HFF-Myc (cell line): ENCODE measurements around the gene CCN5.

Experiments used
- DNase-seq: peaks from one replicate; pipeline ENCODE4 v3.0.0-alpha.2; 2011; ENCODE audit warnings: low read depth; ENCODE audit errors: extremely low read depth
- H3K4me3 ChIP-seq: replicated peaks from 2 replicates; pipeline ENCODE4 v1.5.1; 2011; ENCODE audit warnings: low read depth, mild to moderate bottlenecking, control low read depth, low read length
- TF ChIP-seq, protein P1 (sequence below): IDR thresholded peaks from 2 replicates; pipeline ENCODE4 v1.5.1; 2012; ENCODE audit warnings: mild to moderate bottlenecking, low read depth, low read length, control low read depth; ENCODE audit errors: missing control alignments

CCN5 gene

DNA sequence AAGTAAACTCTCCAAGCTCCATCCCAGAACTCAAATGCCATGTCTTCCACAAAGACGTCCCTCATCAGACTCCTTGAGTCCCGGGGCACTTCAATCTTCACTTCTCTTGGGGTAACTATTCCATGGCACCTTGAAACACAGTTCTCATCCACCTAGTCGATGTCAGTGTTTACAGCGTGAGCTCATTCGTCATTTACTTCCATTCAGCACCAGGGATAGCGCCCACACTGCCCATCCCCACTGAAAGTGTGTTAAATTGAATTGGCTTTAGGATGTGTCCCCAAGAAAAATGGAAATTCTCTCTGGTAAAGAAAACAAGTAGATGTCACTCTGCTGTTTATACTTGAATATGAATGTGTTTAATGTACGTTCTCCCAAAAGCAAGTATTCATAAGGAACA lies 61.8 kb downstream of the CCN5 start:
- DNase-seq, result no peak
- no peak overlapping the region for H3K4me3 ChIP-seq
- TF ChIP-seq, protein P1, sequence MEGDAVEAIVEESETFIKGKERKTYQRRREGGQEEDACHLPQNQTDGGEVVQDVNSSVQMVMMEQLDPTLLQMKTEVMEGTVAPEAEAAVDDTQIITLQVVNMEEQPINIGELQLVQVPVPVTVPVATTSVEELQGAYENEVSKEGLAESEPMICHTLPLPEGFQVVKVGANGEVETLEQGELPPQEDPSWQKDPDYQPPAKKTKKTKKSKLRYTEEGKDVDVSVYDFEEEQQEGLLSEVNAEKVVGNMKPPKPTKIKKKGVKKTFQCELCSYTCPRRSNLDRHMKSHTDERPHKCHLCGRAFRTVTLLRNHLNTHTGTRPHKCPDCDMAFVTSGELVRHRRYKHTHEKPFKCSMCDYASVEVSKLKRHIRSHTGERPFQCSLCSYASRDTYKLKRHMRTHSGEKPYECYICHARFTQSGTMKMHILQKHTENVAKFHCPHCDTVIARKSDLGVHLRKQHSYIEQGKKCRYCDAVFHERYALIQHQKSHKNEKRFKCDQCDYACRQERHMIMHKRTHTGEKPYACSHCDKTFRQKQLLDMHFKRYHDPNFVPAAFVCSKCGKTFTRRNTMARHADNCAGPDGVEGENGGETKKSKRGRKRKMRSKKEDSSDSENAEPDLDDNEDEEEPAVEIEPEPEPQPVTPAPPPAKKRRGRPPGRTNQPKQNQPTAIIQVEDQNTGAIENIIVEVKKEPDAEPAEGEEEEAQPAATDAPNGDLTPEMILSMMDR, result no peak
